GM18526 (cell line): ENCODE measurements around the gene SF3B4.
A peak's percentile ranks its signal among the peaks of the same experiment; 100 is the strongest.

ENCODE experiments used
- POLR2A ChIP-seq: IDR thresholded peaks from 3 replicates; pipeline ENCODE4 v1.6.1; 2011; ENCODE audit not compliant: insufficient read length; ENCODE audit errors: extremely low read depth

SF3B4 gene

DNA sequence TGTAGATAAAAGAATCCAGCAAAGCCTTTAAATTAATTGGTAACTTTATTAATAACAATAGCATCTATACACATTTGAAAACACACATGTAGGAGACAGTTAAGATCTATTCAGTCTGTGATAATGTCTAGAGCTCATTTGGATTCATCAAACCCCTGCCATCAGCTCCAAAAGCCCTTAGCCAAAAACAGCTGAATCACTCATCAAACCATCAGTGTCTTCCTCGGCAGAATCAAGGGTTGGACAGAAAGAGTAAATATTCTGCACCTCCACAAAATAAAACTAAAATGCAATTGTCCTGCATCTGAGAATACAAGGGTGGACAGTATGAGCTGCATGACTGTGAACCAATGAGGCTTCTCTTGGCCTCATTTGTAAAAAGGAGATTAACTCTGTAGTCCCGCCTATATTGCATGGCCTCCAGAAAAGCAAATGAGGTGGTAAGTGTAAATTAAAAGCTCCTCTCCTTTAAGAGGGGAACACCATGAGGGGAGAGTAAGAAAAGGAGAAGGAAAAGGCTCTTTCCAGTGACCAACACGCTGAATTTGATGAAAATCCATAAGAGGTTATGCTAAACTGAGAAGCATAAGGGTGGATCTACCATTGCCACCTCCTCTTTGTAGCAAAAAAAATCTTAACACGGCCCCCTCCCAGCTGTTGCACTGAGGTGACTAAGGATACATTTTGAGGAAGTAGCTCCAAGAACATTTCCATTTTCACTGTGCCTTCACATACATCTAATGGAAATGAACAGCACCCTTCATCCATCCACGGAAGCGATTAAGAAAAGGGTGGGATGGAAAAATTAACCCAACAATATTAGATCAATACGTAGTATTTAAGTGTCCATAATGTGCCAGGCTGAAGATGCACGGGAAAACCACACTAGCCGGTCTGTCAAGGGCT is 42.9 kb downstream of the SF3B4 start:
- peak; percentile 49 for TF ChIP-seq POLR2A

- no peak for TF ChIP-seq POLR2A
Observed at GRCh38 chr1:149883598-149884247, 43.9 kb downstream of the SF3B4 start.

DNA sequence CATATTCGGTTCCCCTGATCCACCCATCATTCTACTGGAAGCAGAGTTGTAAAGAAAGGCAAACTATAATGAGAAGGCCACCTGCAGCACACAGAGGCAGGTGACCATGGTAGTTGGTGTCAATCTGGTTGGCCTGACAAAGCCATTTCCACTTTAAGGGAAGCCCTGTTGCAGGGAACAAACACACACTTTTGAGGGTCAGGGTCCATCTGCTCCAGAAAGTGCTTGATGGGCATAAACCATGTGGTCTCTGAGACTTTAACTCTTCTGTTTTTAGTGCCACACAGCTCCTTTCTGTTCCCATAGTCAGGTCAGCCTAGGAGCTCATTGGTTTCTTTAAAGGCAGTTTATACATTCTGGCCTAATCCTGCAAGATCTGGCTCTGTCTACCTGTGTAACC is 45.7 kb downstream of the SF3B4 start:
- TF ChIP-seq POLR2A: no peak

- no peak for TF ChIP-seq POLR2A
Observed at GRCh38 chr1:149879556-149879955, 48.0 kb downstream of the SF3B4 start.

DNA sequence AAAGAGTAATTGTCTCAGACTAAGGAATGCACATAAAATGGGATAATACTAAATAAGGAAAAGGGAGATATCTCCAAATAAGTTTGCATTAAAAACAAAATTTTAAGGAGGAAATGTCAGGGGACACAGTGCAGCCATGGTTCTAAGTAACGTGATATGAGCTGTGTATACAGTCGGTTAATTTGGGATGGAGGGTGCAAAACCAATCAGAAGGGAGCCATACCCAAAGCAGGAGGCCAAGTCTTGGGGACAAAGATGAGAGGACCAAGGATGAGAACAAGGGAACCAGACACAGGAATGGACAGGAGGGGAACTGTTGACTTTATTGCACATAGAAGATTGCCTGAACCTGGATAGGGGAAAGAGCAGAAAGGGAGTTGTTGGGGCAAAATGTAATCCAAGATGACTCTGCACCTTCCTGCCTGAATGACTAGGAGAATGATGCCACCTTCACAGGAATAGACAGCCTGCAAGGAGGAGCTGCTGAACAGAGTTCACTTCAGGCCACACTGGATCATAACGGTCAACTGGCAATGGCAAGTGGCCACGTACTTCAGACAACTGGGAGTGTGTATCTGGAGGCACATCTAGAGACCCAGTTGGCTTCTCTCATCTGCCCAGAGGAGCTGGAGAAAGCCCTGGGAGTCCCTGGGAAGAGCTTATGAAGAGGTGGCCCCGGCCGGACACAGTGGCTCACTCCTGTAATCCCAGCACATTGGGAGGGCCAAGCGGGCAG is 50.2 kb downstream of the SF3B4 start:
- TF ChIP-seq POLR2A: no peak
